Measurements from ENCODE around the gene TGFBR3L. TPM values are rescaled to one million over a fixed set of nuclear protein-coding genes. Genes with fewer than 3 reads are reported as not detected.

The TGFBR3L gene
- total and polyA plus RNA-seq, 2 of the 4 experiments (the other 2 are of a cell fraction): 0.94 TPM; not detected in 1

DNA sequence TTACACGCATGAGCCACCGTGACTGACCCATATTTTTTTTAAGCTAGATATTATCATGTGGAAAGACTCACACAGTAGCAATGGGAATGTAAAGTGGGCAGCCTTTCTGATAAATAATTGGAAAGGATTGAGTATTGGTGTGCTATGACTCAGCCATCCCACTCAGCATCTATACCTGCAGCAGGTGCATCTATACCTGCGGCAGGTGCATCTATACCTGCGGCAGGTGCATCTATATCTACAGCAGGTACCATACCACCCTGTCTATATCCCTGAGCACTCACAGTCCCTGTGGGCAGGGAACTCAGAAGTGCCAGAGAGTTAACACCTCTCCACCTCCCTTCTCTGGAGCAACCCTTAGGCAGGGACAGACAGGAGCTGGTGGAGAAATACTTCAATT lies 31.5 kb upstream of the TGFBR3L start:
- Histone ChIP-seq H2AK9ac (replicated peaks; ENCODE audit: low read depth, low read length, poor library complexity) (no peak overlapping the region), H3K9me1 (ENCODE audit: insufficient read depth, low read length) (no peaks in the 10 kb centered on the region), H2BK120ac (ENCODE audit: low read depth, low read length) (no peak overlapping the region), H3K9me3 (ENCODE audit: control insufficient read depth, insufficient read depth, low read length) (no peaks in the 10 kb centered on the region), H3K9ac (ENCODE audit: low read depth, low read length) (no peak overlapping the region), H3K27me3 (ENCODE audit: control insufficient read depth, insufficient read depth, low read length) (no peaks in the 10 kb centered on the region), H4K91ac (ENCODE audit: insufficient read depth, low read depth, low read length) (no peak overlapping the region), H4K8ac (ENCODE audit: low read depth in 2 of 2, low read length in 2 of 2) (no peak overlapping the region), H3K14ac (replicated peaks; ENCODE audit: low read depth, low read length) (no peak overlapping the region), H3K4me3 (ENCODE audit: insufficient read depth, low read depth, low read length) (no peak overlapping the region), H2BK20ac (ENCODE audit: low read depth, low read length) (no peak overlapping the region), H3K27ac (ENCODE audit: insufficient read depth, low read length) (no peak overlapping the region), H3K56ac (ENCODE audit: extremely low read depth, insufficient read depth, low read length) (no peak overlapping the region), H4K5ac (ENCODE audit: low read depth, low read length) (no peak overlapping the region), H3K4me2 (ENCODE audit: low read depth, low read length) (no peak overlapping the region), H3K4me1 (ENCODE audit: control insufficient read depth, insufficient read depth, low read length) (no peaks in the 10 kb centered on the region), H4K20me1 (ENCODE audit: insufficient read depth, low read length) (no peaks in the 10 kb centered on the region), H2AFZ (replicated peaks; ENCODE audit: low read length, poor library complexity) (no peak overlapping the region), H3K79me1 (ENCODE audit: low read depth in 1 of 2, low read length in 2 of 2) (no peaks in the 10 kb centered on the region), H3K36me3 (ENCODE audit: control insufficient read depth, insufficient read depth, low read length) (no peaks in the 10 kb centered on the region), H2AK5ac (ENCODE audit: low read depth, low read length) (no peak overlapping the region), H2BK15ac (ENCODE audit: low read depth, low read length) (no peak overlapping the region), H3K4ac (ENCODE audit: low read depth, low read length) (no peak overlapping the region), H3K18ac (ENCODE audit: low read depth, low read length) (no peak overlapping the region), H3K23ac (ENCODE audit: low read depth, low read length) (no peak overlapping the region), H2BK5ac (ENCODE audit: low read depth, low read length, poor library complexity, severe bottlenecking) (no peak overlapping the region)
- in situ Hi-C loops (cut with MboI; ENCODE audit: low sequenced_read_pairs) (no loop called here), dilution Hi-C loops (cut with HindIII; ENCODE audit: low sequenced_read_pairs, unreplicated experiment) (no loop called here), intact Hi-C loops (cut with micrococcal nuclease) (no loop called here)
- no peak for ATAC-seq (ENCODE audit: low read depth)
- DNase-seq: no peak
- ChIA-PET CTCF (interaction anchor here (1.5 kb wide), 1 partner anchor 14 kb away, joined by 6 read pairs; no protein-coding TSS in a partner anchor), POLR2A (ENCODE audit: unreplicated experiment) (interaction anchor here (0.7 kb wide), 1 partner anchor 360 kb away, joined by 12 read pairs; no protein-coding TSS in a partner anchor)
- no TSS peak for BruUV-seq (replicated peaks)
- TF ChIP-seq NFE2L2 (IDR thresholded peaks at IDR 0.05; ENCODE audit: low read depth, low read length) (no peak), CHD1 (IDR thresholded peaks at IDR 0.05; ENCODE audit: low read depth, low read length) (no peak), SMC3 (IDR thresholded peaks at IDR 0.05; ENCODE audit: low read depth, low read length) (no peak), ELK1 (IDR thresholded peaks at IDR 0.05; ENCODE audit: borderline replicate concordance, low read depth, low read length) (no peak), USF2 (IDR thresholded peaks at IDR 0.05; ENCODE audit: low read depth, low read length) (no peak), RCOR1 (IDR thresholded peaks at IDR 0.05; ENCODE audit: insufficient replicate concordance, low read length) (no peak), POLR2A (IDR thresholded peaks at IDR 0.05; ENCODE audit: low read depth, low read length) (no peak), MXI1 (IDR thresholded peaks at IDR 0.05; ENCODE audit: borderline replicate concordance, low read depth, low read length) (no peak), BHLHE40 (IDR thresholded peaks at IDR 0.05; ENCODE audit: low read depth, low read length) (no peak)
- no CpG with 5 or more reads among the region's 4 CpGs for WGBS, 2 experiments (ENCODE audit: extremely low coverage in 2 of 2, insufficient read length in 1 of 2)

Measured in IMR-90 (cell line).